ENCODE results near the gene MRPL54. TPM values are rescaled to one million over a fixed set of nuclear protein-coding genes. Genes with fewer than 3 reads are reported as not detected.

MRPL54 gene
- total RNA-seq, 1 donor from 2014 or later: 53.2 TPM

DNA sequence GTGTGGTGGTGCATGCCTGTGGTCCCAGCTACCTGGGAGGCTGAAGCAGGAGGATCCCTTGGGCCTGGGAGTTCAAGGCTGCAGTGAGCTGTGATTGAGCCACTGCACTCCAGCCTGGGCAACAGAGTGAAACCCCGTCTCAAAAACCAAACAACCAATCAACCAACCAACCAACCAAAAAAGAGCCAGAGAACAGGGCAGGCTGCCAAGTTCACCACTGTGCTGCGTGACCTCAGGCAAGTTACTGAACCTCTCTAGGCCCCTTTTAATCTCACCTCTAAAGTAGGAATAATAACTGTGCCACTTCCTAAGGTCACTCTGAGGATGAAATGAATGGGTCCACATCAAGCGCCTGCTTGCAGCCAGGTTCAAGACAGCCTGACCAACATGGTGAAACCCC, 37.4 kb upstream of the MRPL54 start:
- Mint-ChIP-seq H3K9me3 (ENCODE audit: unreplicated experiment) (no peaks in the 10 kb centered on the region), H3K36me3 (ENCODE audit: unreplicated experiment) (no peaks in the 10 kb centered on the region), H3K4me1 (ENCODE audit: unreplicated experiment) (peaks cover 7% of the 10 kb centered on the region), H3K27ac (ENCODE audit: unreplicated experiment) (no peak overlapping the region), H3K4me3 (ENCODE audit: unreplicated experiment) (no peak overlapping the region), H3K27me3 (ENCODE audit: unreplicated experiment) (peaks cover 17% of the 10 kb centered on the region)
- TF ChIP-seq, protein P1, sequence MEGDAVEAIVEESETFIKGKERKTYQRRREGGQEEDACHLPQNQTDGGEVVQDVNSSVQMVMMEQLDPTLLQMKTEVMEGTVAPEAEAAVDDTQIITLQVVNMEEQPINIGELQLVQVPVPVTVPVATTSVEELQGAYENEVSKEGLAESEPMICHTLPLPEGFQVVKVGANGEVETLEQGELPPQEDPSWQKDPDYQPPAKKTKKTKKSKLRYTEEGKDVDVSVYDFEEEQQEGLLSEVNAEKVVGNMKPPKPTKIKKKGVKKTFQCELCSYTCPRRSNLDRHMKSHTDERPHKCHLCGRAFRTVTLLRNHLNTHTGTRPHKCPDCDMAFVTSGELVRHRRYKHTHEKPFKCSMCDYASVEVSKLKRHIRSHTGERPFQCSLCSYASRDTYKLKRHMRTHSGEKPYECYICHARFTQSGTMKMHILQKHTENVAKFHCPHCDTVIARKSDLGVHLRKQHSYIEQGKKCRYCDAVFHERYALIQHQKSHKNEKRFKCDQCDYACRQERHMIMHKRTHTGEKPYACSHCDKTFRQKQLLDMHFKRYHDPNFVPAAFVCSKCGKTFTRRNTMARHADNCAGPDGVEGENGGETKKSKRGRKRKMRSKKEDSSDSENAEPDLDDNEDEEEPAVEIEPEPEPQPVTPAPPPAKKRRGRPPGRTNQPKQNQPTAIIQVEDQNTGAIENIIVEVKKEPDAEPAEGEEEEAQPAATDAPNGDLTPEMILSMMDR (IDR thresholded peaks at IDR 0.05): no peak
- no peak for DNase-seq (ENCODE audit: extremely low spot score, unreplicated experiment)

DNA sequence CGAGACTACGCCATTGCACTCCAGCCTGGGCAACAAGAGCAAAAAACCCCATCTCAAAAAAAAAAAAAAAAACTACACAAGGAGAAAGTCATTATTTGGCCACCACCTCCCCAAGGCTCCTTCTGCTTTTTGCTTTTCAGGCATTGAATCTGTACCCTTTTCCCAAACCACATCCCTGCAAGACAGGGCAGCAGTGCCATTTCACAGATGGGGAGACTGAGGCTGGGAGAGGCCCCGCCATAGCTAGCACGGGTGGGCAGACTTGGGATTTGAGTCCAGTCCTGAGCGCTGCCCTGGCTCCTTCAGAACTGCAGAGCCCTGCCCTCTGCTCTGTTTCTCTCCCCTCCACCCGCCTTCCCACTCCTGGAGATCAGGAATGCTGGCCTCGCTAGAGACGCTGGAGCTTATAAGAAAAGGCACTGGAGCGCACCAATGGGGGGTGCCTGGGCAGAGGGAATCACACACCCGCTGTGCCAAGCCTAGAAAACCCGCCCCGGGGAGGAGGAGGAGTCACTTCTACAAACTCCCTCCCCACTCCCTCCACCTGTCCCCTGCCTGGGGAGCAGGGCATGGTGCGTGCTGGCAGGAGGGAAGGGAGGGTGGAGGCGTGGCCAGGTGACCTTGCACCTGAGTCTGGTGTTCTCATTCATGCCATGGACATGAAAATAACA, 36.7 kb upstream of the MRPL54 start:
- no peak for DNase-seq (ENCODE audit: extremely low spot score, unreplicated experiment)
- Mint-ChIP-seq H3K27ac (ENCODE audit: unreplicated experiment) (no peak overlapping the region), H3K4me1 (ENCODE audit: unreplicated experiment) (peaks cover 7% of the 10 kb centered on the region), H3K4me3 (ENCODE audit: unreplicated experiment) (no peak overlapping the region), H3K36me3 (ENCODE audit: unreplicated experiment) (no peaks in the 10 kb centered on the region), H3K27me3 (ENCODE audit: unreplicated experiment) (peaks cover 17% of the 10 kb centered on the region), H3K9me3 (ENCODE audit: unreplicated experiment) (no peaks in the 10 kb centered on the region)
- TF ChIP-seq, protein P1 (IDR thresholded peaks at IDR 0.05): no peak

DNA sequence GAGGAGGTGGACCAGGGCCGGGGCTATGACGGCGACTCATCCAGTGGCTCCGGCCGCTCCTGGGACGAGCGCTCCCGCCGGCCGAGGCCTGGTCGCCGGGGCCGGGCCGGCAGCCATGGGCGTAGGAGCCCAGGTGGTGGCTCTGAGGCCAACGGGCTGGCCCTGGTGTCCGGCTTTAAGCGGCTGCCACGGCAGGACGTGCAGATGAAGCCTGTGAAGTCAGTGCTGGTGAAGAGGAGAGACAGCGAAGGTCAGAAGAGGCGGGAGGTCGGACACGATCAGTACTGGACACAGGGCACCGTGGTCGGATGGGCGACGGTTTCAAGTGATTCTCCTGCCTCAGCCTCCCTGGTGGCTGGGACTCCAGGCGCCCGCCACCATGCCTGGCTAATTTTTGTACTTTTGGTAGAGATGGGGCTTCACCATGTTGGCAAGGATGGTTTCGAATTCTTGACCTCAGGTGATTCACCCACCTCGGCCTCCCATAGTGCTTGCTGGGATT, 32.0 kb upstream of the MRPL54 start:
- Mint-ChIP-seq H3K27me3 (ENCODE audit: unreplicated experiment) (no peaks in the 10 kb centered on the region), H3K4me1 (ENCODE audit: unreplicated experiment) (no peaks in the 10 kb centered on the region), H3K9me3 (ENCODE audit: unreplicated experiment) (no peaks in the 10 kb centered on the region), H3K36me3 (ENCODE audit: unreplicated experiment) (no peaks in the 10 kb centered on the region), H3K27ac (ENCODE audit: unreplicated experiment) (no peak overlapping the region), H3K4me3 (ENCODE audit: unreplicated experiment) (no peak overlapping the region)
- TF ChIP-seq, protein P1 (IDR thresholded peaks at IDR 0.05): no peak
- DNase-seq (ENCODE audit: extremely low spot score, unreplicated experiment): no peak

DNA sequence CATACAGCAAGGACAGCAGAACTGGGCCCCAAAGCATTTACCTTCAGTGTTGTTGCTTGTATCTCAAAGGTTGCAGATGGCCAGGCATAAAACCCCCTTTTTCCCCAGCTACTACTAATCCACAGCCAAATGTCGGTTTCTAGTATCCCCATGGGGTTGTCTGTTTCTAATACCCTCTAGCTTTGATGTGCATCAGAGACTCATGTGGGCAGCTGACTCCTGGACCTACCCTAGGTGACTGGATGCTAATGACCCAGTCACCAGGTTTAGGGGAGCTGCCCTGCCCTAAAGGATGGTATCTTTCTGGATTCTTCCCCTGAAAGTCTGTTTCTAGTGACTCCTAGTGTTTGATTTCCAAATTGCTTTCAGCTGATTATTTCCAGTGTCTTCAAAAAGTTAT, 30.4 kb upstream of the MRPL54 start:
- Mint-ChIP-seq H3K36me3 (ENCODE audit: unreplicated experiment) (no peaks in the 10 kb centered on the region), H3K27ac (ENCODE audit: unreplicated experiment) (no peak overlapping the region), H3K27me3 (ENCODE audit: unreplicated experiment) (no peaks in the 10 kb centered on the region), H3K9me3 (ENCODE audit: unreplicated experiment) (no peaks in the 10 kb centered on the region), H3K4me3 (ENCODE audit: unreplicated experiment) (no peak overlapping the region), H3K4me1 (ENCODE audit: unreplicated experiment) (no peaks in the 10 kb centered on the region)
- DNase-seq (ENCODE audit: extremely low spot score, unreplicated experiment): no peak
- TF ChIP-seq, protein P1 (IDR thresholded peaks at IDR 0.05): no peak

DNA sequence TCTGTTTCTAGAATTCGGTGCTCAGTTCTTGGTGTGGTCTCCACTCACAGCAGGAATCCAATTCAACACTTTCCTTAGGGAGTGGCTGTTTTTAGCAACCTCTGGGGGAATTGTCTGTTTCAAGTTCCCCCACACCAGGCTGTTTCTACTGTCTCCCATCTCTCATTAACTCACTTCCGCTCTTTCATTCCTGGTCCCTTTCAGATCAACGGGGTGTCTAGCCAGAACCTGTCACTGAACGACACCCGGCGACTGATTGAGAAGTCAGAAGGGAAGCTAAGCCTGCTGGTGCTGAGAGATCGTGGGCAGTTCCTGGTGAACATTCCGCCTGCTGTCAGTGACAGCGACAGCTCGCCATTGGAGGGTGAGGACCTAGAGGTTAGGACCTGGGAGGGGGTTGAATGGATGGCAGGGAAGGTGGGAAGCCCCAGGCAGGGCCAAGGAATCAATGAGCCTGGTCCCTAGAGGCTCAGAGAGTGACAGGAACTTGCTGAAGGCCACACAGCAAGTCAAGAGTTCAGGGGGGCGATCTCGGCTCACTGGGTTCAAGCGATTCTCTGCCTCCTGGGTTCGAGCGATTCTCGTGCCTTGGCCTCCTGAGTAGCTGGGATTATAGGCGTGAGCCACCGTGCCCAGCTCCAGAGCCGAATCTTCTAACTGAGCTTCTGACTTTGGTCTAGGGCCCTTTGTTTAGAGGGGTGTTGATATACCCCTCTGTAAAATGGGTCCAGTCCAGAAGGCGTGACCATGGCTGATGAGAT, 28.8 kb upstream of the MRPL54 start:
- no peak overlapping the region for H3K4me3 Mint-ChIP-seq (ENCODE audit: unreplicated experiment)

More for the DNA sequence above, 28.8 kb upstream of the MRPL54 start:
- TF ChIP-seq, protein P1 (IDR thresholded peaks at IDR 0.05): no peak
- no peak for DNase-seq (ENCODE audit: extremely low spot score, unreplicated experiment)
- Mint-ChIP-seq H3K36me3 (ENCODE audit: unreplicated experiment) (no peaks in the 10 kb centered on the region), H3K27ac (ENCODE audit: unreplicated experiment) (no peak overlapping the region), H3K27me3 (ENCODE audit: unreplicated experiment) (no peaks in the 10 kb centered on the region), H3K9me3 (ENCODE audit: unreplicated experiment) (no peaks in the 10 kb centered on the region), H3K4me1 (ENCODE audit: unreplicated experiment) (no peaks in the 10 kb centered on the region)
